Measurements from ENCODE around the gene POU2AF2. TPM values are rescaled to one million over a fixed set of nuclear protein-coding genes. Genes with fewer than 3 reads are reported as not detected.

The POU2AF2 gene
- total and polyA plus RNA-seq, 2 donors (not counting 3 experiments of a cell fraction or from before 2014, with no cell fraction given), result not detected

GRCh38 chr11:111296196-111296595 is 50.7 kb downstream of the POU2AF2 start:
- peaks cover 21 to 23% of the 10 kb centered on the region in 2 experiments for H3K27me3 ChIP-seq (ENCODE audit: control insufficient read depth in 2 of 2, insufficient read depth in 2 of 2, low read length in 2 of 2)
- ChIA-PET POLR2A (no interaction called here), CTCF (no interaction called here)
- FAIRE-seq, result no peak
- no peak overlapping the region for H3K4me3 ChIP-seq (replicated peaks in 1 of 3; ENCODE audit: insufficient read depth in 1 of 3, low read depth in 1 of 3, low read length in 3 of 3)
- H3K9me1 ChIP-seq (replicated peaks; ENCODE audit: control insufficient read depth, extremely low read depth, insufficient read depth, low read length), result no peaks in the 10 kb centered on the region
- DNase-seq (ENCODE audit: low read depth, low spot score), result no peak
- H3K79me2 ChIP-seq (ENCODE audit: control insufficient read depth, insufficient read depth, low read length), result no peaks in the 10 kb centered on the region
- intact Hi-C loops (cut with micrococcal nuclease), result no loop called here
- BruUV-seq (replicated peaks), result no TSS peak
- no peaks in the 10 kb centered on the region for H4K20me1 ChIP-seq (replicated peaks; ENCODE audit: control insufficient read depth, extremely low read depth, insufficient read depth, low read length)
- no peak overlapping the region for H3K9ac ChIP-seq (replicated peaks; ENCODE audit: extremely low read depth, insufficient read depth, low read length)
- H3K4me2 ChIP-seq (ENCODE audit: insufficient read depth, low read length), result no peak overlapping the region
- dilution Hi-C loops (cut with MboI; ENCODE audit: extremely low pct_ligation_motif_present, low sequenced_read_pairs), result no loop called here
- H2AFZ ChIP-seq (ENCODE audit: low read depth, low read length), result no peak overlapping the region
- H3K9me3 ChIP-seq (replicated peaks; ENCODE audit: control insufficient read depth, insufficient read depth, low read length), result no peaks in the 10 kb centered on the region
- no peaks in the 10 kb centered on the region for H3K36me3 ChIP-seq (ENCODE audit: control insufficient read depth in 2 of 2, extremely low read depth in 1 of 2, insufficient read depth in 2 of 2, low read length in 2 of 2)
- TF ChIP-seq JUN (IDR thresholded peaks at IDR 0.05; ENCODE audit: borderline replicate concordance, insufficient read depth, insufficient read length, low read depth) (no peak), MYC (IDR thresholded peaks at IDR 0.05; ENCODE audit: low read depth, low read length) (no peak), MAX (IDR thresholded peaks at IDR 0.05; ENCODE audit: insufficient read depth, insufficient read length) (no peak), POLR2AphosphoS5 (IDR thresholded peaks at IDR 0.05; ENCODE audit: insufficient read depth, low read depth, low read length) (no peak), GATA2 (IDR thresholded peaks at IDR 0.05; ENCODE audit: insufficient read depth, insufficient read length, low read depth, low read length) (no peak), EZH2 (IDR thresholded peaks at IDR 0.05; ENCODE audit: borderline replicate concordance, low read depth, low read length, severe bottlenecking) (no peak), FOS (IDR thresholded peaks at IDR 0.05; ENCODE audit: borderline replicate concordance, insufficient read depth, low read length) (no peak)
- TF ChIP-seq, protein P1, sequence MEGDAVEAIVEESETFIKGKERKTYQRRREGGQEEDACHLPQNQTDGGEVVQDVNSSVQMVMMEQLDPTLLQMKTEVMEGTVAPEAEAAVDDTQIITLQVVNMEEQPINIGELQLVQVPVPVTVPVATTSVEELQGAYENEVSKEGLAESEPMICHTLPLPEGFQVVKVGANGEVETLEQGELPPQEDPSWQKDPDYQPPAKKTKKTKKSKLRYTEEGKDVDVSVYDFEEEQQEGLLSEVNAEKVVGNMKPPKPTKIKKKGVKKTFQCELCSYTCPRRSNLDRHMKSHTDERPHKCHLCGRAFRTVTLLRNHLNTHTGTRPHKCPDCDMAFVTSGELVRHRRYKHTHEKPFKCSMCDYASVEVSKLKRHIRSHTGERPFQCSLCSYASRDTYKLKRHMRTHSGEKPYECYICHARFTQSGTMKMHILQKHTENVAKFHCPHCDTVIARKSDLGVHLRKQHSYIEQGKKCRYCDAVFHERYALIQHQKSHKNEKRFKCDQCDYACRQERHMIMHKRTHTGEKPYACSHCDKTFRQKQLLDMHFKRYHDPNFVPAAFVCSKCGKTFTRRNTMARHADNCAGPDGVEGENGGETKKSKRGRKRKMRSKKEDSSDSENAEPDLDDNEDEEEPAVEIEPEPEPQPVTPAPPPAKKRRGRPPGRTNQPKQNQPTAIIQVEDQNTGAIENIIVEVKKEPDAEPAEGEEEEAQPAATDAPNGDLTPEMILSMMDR (IDR thresholded peaks at IDR 0.05; ENCODE audit: extremely low read depth in 1 of 2, insufficient read depth in 1 of 2, low read depth in 1 of 2, low read length in 2 of 2), result no peak
- no peak overlapping the region for H3K27ac ChIP-seq (ENCODE audit: insufficient read depth, low read depth, low read length)
- H3K4me1 ChIP-seq (ENCODE audit: control insufficient read depth, extremely low read depth, insufficient read depth, low read length), result no peaks in the 10 kb centered on the region

All from endothelial cell of umbilical vein (primary cell).